ENCODE measurements around the gene SAMHD1. TPM values are rescaled to one million over a fixed set of nuclear protein-coding genes. Genes with fewer than 3 reads are reported as not detected.
A peak's percentile ranks its signal among the peaks of the same experiment; 100 is the strongest.
"Not testable (repeated sequence)": the region's sequence is repeated elsewhere in the genome, so short reads cannot be mapped to it uniquely, and the experiment has no call there.

SAMHD1 gene
- total RNA-seq, result 100 to 1,000 TPM in 1 of 9 donors, 10 to 100 TPM in 8; 13.9 to 164 (median 47.0) TPM
- 10 to 100 TPM; 25.3 to 39.3 TPM for polyA plus RNA-seq
- long read RNA-seq, donor 1, full-length matches to known transcripts, result 2 of 6 reads
- long read RNA-seq, donor 1, partial matches to known transcripts, result 0 of 6 reads
- long read RNA-seq, donor 1, other reads (novel, unspliced or antisense), result 4 of 6 reads
- long read RNA-seq, donor 2, full-length matches to known transcripts, result 16 of 50 reads
- long read RNA-seq, donor 2, partial matches to known transcripts, result 13 of 50 reads
- long read RNA-seq, donor 2, other reads (novel, unspliced or antisense), result 21 of 50 reads
- long read RNA-seq, donor 3, full-length matches to known transcripts, result 4 of 10 reads
- long read RNA-seq, donor 3, partial matches to known transcripts, result 1 of 10 reads
- long read RNA-seq, donor 3, other reads (novel, unspliced or antisense), result 5 of 10 reads

DNA sequence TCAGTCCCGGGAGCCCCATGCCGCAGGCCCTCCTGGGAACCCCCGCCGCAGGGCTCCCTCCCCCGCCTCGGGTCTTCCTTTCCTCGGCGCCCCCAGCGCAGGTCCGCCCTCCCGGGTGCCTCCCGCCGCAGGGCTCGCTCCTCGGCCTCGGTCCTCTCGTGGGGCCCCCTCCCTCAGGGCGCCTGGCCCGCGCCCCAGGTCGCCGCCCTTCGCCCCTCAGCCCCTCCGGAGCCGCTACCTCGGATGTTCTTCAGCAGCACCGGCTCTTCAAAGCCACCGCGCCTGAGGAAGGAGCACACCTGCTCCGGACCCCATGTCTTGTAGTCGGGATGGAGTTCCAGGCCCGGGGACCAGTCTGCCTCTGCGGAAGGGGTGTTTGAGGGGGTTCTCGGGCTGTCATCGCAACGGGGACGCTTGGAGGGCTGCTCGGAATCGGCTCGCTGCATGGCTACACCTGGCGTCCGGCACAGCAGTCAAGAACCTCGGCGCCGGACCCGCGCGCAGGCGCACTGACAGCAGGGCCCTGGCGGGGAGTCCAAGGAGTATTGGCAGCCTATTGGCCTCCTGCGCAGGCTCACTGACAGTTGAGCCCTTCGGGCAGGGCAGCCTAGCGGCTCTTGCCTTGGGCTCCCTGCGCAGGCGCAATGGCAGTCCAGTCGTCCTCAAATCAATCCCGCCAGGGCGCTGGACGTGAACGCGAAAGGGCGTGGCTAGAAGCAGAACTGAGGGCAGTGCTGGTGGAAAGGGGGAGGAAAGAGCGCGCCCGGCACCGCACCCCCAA lies at the start of gene SAMHD1:
TSS of gene SAMHD1 (minus strand) at position 511 of the 781 bp plus-strand sequence. CDS start at position 446, 65 bp downstream.
- H3K27me3 ChIP-seq, result no peaks in the 10 kb centered on the region
- TF ChIP-seq POLR2A (IDR thresholded peaks at IDR 0.05), result peak in 1 of 2 donors; percentile 96
- TF ChIP-seq, protein P1, sequence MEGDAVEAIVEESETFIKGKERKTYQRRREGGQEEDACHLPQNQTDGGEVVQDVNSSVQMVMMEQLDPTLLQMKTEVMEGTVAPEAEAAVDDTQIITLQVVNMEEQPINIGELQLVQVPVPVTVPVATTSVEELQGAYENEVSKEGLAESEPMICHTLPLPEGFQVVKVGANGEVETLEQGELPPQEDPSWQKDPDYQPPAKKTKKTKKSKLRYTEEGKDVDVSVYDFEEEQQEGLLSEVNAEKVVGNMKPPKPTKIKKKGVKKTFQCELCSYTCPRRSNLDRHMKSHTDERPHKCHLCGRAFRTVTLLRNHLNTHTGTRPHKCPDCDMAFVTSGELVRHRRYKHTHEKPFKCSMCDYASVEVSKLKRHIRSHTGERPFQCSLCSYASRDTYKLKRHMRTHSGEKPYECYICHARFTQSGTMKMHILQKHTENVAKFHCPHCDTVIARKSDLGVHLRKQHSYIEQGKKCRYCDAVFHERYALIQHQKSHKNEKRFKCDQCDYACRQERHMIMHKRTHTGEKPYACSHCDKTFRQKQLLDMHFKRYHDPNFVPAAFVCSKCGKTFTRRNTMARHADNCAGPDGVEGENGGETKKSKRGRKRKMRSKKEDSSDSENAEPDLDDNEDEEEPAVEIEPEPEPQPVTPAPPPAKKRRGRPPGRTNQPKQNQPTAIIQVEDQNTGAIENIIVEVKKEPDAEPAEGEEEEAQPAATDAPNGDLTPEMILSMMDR (IDR thresholded peaks at IDR 0.05), result peak in 4 of 12 donors; percentile 5 to 18 (median 9)
- peak within 1 kb of the TSS; percentile 85 to 100 (median 93) for H3K4me3 ChIP-seq
- H3K4me1 ChIP-seq, result peaks cover 3 to 65% (median 10%) of the 10 kb centered on the region in 12 donors
- peak; percentile 96 to 99 (median 98) for DNase-seq
- no peaks in the 10 kb centered on the region for H3K9me3 ChIP-seq
- ATAC-seq, result peak; percentile 96 to 99 (median 98)
- 0% methylated on average over 44 to 66 of the region's 66 CpGs for WGBS, 4 donors
- peak within 1 kb of the TSS; percentile 83 to 98 (median 90) for H3K27ac ChIP-seq
- peaks cover 0 to 5% (median 2%) of the 10 kb centered on the region in 9 donors for H3K36me3 ChIP-seq
- intact Hi-C loops (cut with DNase I), result loop anchor here in 2 of 10 donors (5.0 kb wide), 2 partner anchors 141 to 226 kb away; partner anchors contain the start of genes MROH8 (in 1 of the 2) and RPN2 (in 1 of the 2)

DNA sequence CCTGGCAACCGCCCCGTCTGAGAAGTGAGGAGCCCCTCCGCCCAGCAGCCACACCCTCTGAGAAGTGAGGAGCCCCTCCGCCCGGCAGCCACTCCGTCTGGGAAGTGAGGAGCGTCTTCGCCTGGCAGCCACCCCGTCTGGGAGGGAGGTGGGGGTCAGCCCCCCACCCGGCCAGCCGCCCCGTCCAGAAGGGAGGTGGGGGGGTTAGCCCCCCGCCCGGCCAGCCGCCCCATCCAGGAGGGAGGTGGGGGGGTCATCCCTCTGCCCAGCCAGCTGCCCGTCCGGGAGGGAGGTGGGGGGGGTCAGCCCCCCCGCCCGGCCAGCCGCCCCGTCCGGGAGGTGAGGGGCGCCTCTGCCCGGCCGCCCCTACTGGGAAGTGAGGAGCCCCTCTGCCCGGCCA lies 48.7 kb upstream of the SAMHD1 start:
- 88 to 100% (median 91%) methylated on average over 2 to 13 of the region's 26 CpGs; no CpG with 5 or more reads in 1 of the 4 donors for WGBS, 4 donors
- H3K27me3 ChIP-seq; ATAC-seq; DNase-seq; H3K27ac ChIP-seq; intact Hi-C loops (cut with DNase I); H3K9me3 ChIP-seq; H3K4me1 ChIP-seq; H3K4me3 ChIP-seq: not testable (repeated sequence)
- peaks cover 0 to 34% (median 13%) of the 10 kb centered on the region in 9 donors for H3K36me3 ChIP-seq

DNA sequence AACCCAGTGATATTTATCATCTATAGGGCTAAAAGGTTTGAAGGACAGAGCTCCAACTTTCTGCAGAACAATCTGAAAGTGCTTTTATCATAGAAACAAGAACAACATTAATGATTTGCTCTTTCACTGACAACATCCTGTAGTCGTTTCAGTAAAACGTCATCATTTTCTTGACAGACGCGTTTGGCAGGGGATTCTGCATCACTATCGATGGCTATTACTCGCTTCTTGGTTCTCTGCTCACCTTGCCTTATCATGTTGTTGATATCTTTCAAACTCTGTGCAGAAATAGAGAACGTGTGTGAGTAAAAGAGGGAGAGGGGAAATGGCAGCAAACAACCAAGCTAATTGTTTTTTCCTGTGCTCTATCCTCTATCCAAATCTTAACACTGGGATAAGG lies 47.1 kb upstream of the SAMHD1 start:
- H3K36me3 ChIP-seq, result peaks cover 0 to 38% (median 12%) of the 10 kb centered on the region in 9 donors
- DNase-seq, result no peak
- no peaks in the 10 kb centered on the region for H3K27me3 ChIP-seq
- TF ChIP-seq POLR2A (IDR thresholded peaks at IDR 0.05), result no peak
- no peak overlapping the region for H3K27ac ChIP-seq
- H3K9me3 ChIP-seq, result no peaks in the 10 kb centered on the region
- ATAC-seq, result no peak
- H3K4me3 ChIP-seq, result no peak overlapping the region
- intact Hi-C loops (cut with DNase I), result no loop called here
- 83 to 86% (median 84%) methylated on average over 7 of the region's 7 CpGs for WGBS, 4 donors
- H3K4me1 ChIP-seq, result no peaks in the 10 kb centered on the region

DNA sequence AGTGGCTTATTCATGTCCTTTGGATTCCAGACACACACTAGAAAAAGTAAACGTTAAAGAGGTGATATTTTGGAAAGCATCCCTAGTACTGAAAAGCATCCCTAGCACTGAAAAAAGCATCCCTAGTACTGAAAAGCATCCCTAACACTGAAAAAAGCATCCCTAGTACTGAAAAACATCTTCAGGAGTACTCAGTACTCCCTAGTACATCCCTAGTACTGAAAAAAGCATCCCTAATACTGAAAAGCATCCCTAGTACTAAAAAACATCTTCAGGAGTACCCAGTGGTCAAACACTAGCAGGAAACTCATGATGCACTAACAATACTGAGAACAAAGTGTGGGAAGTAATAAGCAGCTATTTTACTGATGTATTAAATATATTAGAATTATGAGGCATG lies 45.6 kb upstream of the SAMHD1 start:
- DNase-seq (no peak), ATAC-seq (no peak)
- intact Hi-C loops (cut with DNase I), result no loop called here
- H3K9me3 ChIP-seq, result peaks cover 0 to 12% (median 3%) of the 10 kb centered on the region in 12 donors
- no peaks in the 10 kb centered on the region for H3K4me1 ChIP-seq
- WGBS, 4 donors, result 71 to 82% (median 78%) methylated on average over 1 of the region's 1 CpG
- peaks cover 0 to 22% (median 0%) of the 10 kb centered on the region in 9 donors for H3K36me3 ChIP-seq
- no peak for TF ChIP-seq POLR2A (IDR thresholded peaks at IDR 0.05)
- TF ChIP-seq, protein P1 (IDR thresholded peaks at IDR 0.05), result no peak
- H3K27me3 ChIP-seq, result no peaks in the 10 kb centered on the region
- no peak overlapping the region for H3K4me3 ChIP-seq
- no peak overlapping the region for H3K27ac ChIP-seq

DNA sequence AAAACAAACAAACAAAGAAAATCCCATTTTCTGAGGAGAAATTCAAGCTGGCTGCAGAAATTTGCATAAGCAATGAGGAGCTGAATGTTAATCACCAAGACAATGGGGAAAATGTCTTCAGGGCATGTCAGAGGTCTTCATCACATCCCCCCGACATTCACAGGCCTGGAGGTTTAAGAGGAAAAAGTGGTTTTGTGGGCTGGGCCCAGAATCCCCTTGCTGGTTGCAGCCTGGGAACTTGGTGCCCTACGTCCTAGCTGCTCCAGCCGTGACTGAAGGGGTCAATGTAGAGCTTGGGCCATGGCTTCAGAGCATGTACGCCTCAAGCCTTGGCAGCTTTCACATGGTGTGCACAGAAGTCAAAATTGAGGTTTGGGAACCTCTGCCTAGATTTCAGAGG lies 42.7 kb upstream of the SAMHD1 start:
- intact Hi-C loops (cut with DNase I), result not testable (repeated sequence)

More for the DNA sequence above, 42.7 kb upstream of the SAMHD1 start:
- WGBS, 4 donors, result 89 to 100% (median 98%) methylated on average over 4 of the region's 4 CpGs
- Histone ChIP-seq H3K4me1 (peaks cover 0 to 16% (median 0%) of the 10 kb centered on the region in 12 donors), H3K36me3 (peaks cover 0 to 19% (median 0%) of the 10 kb centered on the region in 9 donors), H3K9me3 (peaks cover 0 to 12% (median 3%) of the 10 kb centered on the region in 12 donors)
- not testable (repeated sequence) for ATAC-seq, H3K4me3 ChIP-seq, H3K27me3 ChIP-seq, H3K27ac ChIP-seq, DNase-seq
